ENCODE data around the gene ZBTB46.

Gene ZBTB46

DNA sequence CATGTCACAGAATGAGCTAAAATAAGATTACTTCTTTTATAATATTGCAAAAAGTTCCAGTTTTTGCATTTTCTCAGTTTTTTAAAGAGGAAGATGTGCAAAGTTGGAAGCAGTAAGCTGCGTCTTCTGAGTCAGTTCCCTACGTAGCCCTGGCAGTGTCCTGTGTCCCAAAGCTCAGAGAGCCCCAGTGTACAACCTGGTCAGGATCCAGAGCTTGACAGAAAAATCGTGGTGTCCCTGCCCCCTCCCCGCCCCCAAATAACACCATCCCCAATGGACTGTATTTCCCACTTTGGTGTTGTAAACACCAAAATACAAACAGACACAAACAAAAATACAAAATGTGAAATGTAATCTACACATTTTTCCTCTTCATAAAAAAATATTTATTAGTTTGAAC lies 86.9 kb downstream of the ZBTB46 start:
- no peak overlapping the region for H3K4me3 ChIP-seq (replicated peaks; ENCODE audit: low read depth, low read length)
- no peak for DNase-seq (ENCODE audit: low read depth)
- TF ChIP-seq, protein P1, sequence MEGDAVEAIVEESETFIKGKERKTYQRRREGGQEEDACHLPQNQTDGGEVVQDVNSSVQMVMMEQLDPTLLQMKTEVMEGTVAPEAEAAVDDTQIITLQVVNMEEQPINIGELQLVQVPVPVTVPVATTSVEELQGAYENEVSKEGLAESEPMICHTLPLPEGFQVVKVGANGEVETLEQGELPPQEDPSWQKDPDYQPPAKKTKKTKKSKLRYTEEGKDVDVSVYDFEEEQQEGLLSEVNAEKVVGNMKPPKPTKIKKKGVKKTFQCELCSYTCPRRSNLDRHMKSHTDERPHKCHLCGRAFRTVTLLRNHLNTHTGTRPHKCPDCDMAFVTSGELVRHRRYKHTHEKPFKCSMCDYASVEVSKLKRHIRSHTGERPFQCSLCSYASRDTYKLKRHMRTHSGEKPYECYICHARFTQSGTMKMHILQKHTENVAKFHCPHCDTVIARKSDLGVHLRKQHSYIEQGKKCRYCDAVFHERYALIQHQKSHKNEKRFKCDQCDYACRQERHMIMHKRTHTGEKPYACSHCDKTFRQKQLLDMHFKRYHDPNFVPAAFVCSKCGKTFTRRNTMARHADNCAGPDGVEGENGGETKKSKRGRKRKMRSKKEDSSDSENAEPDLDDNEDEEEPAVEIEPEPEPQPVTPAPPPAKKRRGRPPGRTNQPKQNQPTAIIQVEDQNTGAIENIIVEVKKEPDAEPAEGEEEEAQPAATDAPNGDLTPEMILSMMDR (IDR thresholded peaks at IDR 0.05; ENCODE audit: low read length, missing control alignments) = no peak

DNA sequence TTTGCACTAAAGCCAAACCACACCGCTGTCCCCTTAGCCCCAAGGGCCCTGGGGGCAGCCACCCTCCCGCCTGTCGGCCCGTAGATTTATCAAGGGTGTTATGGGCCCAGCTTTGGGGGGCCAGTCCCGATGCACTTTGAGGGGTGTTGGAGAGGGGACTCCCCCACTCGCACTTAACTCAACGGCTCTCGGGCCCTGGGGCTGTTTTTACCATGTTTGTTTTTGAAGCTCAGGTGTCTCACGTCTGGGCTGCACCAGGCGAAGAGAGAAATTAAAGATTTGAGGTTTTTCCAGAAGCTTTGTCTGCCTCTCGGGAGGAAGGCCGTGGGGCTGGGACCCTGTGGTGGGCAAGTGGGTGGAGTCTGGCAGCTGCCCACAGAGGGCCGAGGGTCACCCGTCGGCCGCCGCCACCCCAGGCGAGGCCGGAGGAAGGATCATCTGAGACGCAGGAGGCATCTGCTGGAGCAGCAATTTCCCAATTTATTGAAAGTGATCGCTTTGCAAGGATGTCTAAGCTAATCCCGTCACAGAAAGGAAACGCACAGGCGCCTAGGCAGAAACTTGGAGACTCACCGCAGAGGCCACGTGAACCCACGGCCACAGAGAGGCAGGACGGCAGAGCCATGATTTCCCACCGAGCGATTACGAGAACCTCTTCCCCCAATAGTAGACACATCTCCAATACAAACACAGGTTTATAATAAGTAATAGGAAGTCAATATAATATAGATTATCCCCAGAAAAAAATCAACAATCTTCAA lies 87.7 kb downstream of the ZBTB46 start:
- TF ChIP-seq, protein P1 (IDR thresholded peaks at IDR 0.05; ENCODE audit: low read length, missing control alignments) = no peak
- no peak overlapping the region for H3K4me3 ChIP-seq (replicated peaks; ENCODE audit: low read depth, low read length)
- no peak for DNase-seq (ENCODE audit: low read depth)

DNA sequence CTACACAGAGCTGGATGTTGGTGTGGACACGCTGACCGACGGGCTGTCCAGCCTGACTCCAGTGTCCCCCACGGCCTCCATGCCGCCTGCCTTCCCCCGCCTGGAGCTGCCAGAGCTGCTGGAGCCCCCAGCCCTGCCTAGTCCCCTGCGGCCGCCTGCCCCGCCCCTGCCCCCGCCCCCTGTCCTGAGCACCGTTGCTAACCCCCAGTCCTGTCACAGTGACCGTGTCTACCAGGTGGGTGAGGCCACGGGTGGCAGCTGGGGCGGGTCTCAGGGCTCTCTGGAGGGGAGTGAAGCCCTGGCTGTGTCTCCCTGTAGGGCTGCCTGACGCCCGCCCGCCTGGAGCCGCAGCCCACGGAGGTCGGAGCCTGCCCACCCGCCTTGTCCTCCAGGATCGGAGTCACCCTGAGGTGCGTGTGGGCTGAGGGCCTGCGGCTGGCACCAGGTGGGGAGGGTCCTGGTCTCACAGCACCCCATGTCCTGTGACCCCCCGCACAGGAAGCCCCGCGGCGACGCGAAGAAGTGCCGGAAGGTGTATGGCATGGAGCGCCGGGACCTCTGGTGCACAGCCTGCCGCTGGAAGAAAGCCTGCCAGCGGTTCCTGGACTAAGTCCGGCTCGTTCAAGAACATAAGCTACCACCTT lies 88.6 kb downstream of the ZBTB46 start:
- DNase-seq (ENCODE audit: low read depth) = no peak
- no peak overlapping the region for H3K4me3 ChIP-seq (replicated peaks; ENCODE audit: low read depth, low read length)
- TF ChIP-seq, protein P1 (IDR thresholded peaks at IDR 0.05; ENCODE audit: low read length, missing control alignments) = no peak

DNA sequence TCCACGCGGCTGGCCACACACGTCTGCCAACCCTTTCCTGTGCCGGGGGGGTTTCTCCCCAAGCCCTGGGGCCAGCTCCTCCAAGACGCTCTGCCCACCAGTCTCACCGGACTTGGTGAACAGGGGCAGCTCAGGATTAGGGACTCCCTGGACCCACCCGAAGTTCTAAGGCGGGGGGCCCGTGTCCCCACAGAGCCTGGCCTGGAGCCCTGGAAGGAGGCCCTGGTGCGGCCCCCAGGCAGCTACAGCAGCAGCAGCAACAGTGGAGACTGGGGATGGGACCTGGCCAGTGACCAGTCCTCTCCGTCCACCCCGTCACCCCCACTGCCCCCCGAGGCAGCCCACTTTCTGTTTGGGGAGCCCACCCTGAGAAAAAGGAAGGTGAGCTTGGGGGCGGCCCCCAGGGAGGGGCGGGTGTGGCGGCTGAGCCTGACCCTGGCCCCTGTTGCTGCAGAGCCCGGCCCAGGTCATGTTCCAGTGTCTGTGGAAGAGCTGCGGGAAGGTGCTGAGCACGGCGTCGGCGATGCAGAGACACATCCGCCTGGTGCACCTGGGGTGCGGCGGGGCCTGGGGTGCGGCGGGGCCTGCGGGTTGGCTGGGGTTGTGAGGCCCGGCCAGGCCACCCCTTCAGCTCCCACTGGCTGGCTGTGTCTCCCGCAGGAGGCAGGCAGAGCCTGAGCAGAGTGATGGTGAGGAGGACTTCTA lies 89.2 kb downstream of the ZBTB46 start:
- no peak for DNase-seq (ENCODE audit: low read depth)
- TF ChIP-seq, protein P1 (IDR thresholded peaks at IDR 0.05; ENCODE audit: low read length, missing control alignments) = no peak
- peak overlapping the region; percentile 72 for H3K4me3 ChIP-seq (replicated peaks; ENCODE audit: low read depth, low read length)

DNA sequence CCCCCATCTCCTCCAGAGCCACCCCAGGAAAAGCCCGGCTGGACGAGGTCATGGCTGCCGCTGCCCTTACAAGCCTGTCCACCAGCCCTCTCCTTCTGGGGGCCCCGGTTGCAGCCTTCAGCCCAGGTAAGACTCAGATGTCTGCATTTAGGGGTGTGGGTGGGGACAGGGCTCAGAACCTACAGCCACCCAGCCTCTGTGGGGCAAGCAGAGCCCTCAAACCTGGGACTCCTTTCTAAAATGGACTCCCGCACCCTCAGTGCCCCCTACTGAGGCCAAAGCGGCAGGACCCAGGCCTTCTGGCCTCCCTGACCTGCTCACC lies 89.7 kb downstream of the ZBTB46 start:
- DNase-seq (ENCODE audit: low read depth) = no peak
- TF ChIP-seq, protein P1 (IDR thresholded peaks at IDR 0.05; ENCODE audit: low read length, missing control alignments) = no peak
- H3K4me3 ChIP-seq (replicated peaks; ENCODE audit: low read depth, low read length) = peak overlapping the region; percentile 72

DNA sequence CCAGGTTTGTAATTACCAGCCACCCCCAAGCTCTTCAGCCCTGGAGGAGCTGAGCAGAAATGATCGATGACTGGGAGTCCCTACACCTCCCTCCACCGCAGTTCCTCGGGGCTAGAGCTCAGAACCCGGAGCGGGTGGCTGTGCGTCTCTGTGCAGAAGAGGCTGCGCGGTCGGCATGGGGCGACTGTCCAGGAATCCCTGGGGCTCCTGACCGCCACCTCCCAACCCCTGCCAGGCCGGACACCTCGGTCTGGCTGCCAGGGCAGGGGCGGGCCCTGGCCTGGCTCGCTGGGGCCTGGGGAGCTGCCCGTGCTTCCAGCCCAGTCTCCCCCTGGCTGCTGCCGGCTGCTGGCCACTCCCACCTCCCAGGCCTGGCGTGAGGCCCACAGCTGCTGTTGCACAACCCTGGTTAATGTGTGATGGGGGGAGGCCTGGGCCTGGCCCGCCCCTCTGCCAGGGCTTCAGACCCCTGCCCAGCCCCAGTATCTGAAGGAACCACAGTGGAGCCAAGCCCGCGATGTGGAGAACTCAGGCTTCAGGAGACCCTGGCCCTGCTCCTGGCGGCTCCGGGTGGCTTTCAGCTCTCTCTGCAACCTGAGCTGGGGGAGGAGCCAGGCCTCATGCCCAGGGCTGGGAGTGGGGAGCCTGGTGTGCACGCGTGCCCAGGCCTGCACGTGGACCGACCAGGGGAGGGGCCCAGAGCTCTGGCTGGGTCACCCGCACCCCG lies 90.3 kb downstream of the ZBTB46 start:
- TF ChIP-seq, protein P1 (IDR thresholded peaks at IDR 0.05; ENCODE audit: low read length, missing control alignments) = peak; percentile 3
- peak; percentile 91 for DNase-seq (ENCODE audit: low read depth)
- H3K4me3 ChIP-seq (replicated peaks; ENCODE audit: low read depth, low read length) = peak overlapping the region; percentile 72

Data from fibroblast of pulmonary artery (primary cell).